ENCODE data around the gene KDM5B. TPM values are rescaled to one million over a fixed set of nuclear protein-coding genes. Genes with fewer than 3 reads are reported as not detected.

Gene KDM5B
- total RNA-seq, 4 donors from 2014 or later: 43.8 to 66.8 (median 51.9) TPM

DNA sequence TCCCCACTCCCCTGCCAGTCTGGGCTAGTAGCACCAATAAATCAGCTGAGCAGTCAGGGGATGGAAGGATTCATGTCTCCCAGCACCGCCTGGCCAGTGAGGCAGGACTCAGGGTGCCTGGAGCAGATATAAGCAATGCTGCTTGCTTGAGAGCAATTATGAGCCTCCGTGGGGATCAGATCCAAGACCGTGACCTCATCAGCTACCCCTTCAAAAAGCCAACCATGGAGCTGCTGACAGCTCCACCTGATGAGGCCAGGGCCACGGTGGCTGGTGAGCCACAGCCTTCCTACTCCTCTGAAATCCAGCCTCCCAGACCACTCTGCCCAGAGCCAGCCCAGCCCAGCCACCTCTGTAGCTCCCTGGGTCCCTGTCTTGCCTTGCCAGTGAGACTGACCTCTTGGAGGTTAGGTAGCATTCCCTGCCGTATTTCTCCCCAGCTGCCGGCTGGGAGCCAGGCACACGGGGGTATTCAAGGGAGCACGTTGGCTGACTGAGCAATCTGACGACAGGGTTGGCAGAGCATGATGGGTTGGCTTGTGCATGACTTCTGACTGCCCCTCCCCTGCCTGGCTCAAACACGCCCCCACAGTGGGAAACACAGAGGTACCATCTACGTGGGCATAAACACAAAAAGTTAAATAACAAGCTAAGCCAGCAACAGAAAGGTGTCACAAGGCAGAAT, 126.3 kb downstream of the KDM5B start:
- Histone ChIP-seq H3K36me3 (no peaks in the 10 kb centered on the region), H3K27me3 (no peaks in the 10 kb centered on the region), H3K4me3 (no peak overlapping the region), H3K4me1 (no peaks in the 10 kb centered on the region), H3K9me3 (no peaks in the 10 kb centered on the region), H3K27ac (no peak overlapping the region)
- DNase-seq: no peak
- no peak for TF ChIP-seq POLR2A (IDR thresholded peaks at IDR 0.05)
- TF ChIP-seq, protein P1, sequence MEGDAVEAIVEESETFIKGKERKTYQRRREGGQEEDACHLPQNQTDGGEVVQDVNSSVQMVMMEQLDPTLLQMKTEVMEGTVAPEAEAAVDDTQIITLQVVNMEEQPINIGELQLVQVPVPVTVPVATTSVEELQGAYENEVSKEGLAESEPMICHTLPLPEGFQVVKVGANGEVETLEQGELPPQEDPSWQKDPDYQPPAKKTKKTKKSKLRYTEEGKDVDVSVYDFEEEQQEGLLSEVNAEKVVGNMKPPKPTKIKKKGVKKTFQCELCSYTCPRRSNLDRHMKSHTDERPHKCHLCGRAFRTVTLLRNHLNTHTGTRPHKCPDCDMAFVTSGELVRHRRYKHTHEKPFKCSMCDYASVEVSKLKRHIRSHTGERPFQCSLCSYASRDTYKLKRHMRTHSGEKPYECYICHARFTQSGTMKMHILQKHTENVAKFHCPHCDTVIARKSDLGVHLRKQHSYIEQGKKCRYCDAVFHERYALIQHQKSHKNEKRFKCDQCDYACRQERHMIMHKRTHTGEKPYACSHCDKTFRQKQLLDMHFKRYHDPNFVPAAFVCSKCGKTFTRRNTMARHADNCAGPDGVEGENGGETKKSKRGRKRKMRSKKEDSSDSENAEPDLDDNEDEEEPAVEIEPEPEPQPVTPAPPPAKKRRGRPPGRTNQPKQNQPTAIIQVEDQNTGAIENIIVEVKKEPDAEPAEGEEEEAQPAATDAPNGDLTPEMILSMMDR (IDR thresholded peaks at IDR 0.05): no peak

DNA sequence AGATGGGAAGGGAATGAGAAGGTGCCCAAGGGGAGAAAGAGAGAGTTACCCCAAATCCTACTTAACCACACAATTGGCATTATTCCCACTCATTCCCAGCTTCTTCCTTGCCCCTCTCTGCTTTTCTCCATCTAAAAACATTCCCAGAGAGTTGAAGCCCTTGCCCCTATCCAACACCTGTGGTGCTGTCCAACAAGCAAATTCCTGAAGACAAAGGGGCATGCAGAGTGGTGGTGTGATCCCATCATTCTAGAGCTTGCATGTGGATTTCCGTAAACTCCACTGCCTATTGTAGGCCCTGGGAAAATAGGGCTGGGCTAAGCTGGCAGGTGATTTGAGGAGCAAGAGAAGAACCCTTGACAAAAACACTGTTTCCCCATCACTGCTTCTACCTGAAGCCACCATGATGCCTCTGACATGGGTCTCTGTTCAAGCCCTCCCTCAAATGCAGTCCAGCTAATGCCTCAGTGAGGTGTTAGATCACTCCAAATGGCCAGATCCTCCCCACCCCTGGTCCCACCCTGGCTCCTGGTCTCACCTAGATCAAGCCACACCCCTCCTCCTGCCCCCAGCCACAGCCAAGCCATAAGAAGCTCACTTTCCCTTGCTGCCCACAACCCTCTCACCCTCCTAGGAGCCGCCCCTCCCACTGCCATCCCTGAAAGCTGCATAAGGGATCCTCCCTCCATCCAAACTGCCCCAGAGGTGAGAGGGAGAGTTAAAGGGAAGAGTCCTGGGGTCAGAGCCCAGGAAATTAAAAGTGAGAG, 127.5 kb downstream of the KDM5B start:
- no peaks in the 10 kb centered on the region for H3K9me3 ChIP-seq
- no peak for DNase-seq
- H3K4me3 ChIP-seq: no peak overlapping the region
- no peaks in the 10 kb centered on the region for H3K36me3 ChIP-seq
- H3K4me1 ChIP-seq: no peaks in the 10 kb centered on the region
- H3K27ac ChIP-seq: no peak overlapping the region
- no peaks in the 10 kb centered on the region for H3K27me3 ChIP-seq
- TF ChIP-seq, protein P1 (IDR thresholded peaks at IDR 0.05): no peak
- no peak for TF ChIP-seq POLR2A (IDR thresholded peaks at IDR 0.05)

- no peak for TF ChIP-seq POLR2A (IDR thresholded peaks at IDR 0.05)
- TF ChIP-seq, protein P1 (IDR thresholded peaks at IDR 0.05): no peak
- no peak overlapping the region for H3K27ac ChIP-seq
- DNase-seq: no peak
- no peaks in the 10 kb centered on the region for H3K4me1 ChIP-seq
- H3K36me3 ChIP-seq: no peaks in the 10 kb centered on the region
- no peaks in the 10 kb centered on the region for H3K27me3 ChIP-seq
- no peaks in the 10 kb centered on the region for H3K9me3 ChIP-seq
- no peak overlapping the region for H3K4me3 ChIP-seq
Measured at GRCh38 chr1:202679406-202680177, 128.6 kb downstream of the KDM5B start.

DNA sequence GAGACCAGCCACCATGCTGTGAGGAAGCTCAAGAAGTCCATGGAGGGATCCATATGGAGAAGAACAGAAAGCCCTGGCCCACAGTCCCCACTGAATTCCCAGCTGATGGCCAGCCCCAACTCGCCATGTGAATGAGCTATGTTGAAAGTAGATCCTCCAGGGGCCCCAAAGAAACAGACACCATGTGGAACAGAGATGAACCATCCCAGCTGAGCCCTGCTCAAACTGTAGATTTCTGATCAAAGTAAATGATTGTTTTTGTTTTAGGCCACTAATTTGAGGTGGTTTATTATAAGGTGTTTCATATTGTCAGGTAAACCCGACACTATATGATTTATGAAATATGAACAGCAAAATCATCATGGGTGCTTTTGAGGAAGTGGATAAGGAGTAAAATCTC, 130.8 kb downstream of the KDM5B start:
- Histone ChIP-seq H3K27ac (no peak overlapping the region), H3K27me3 (no peaks in the 10 kb centered on the region), H3K4me1 (no peaks in the 10 kb centered on the region), H3K4me3 (no peak overlapping the region), H3K9me3 (no peaks in the 10 kb centered on the region), H3K36me3 (no peaks in the 10 kb centered on the region)
- DNase-seq: no peak
- no peak for TF ChIP-seq POLR2A (IDR thresholded peaks at IDR 0.05)
- TF ChIP-seq, protein P1 (IDR thresholded peaks at IDR 0.05): no peak

Small RNA genes within 50 kb of the gene (small RNA-seq; reads per million reads assigned to genes)
- gene AC098934.3: 0 reads per million in 2 donors

Other genes starting within 250 kb of the KDM5B start
- gene SYT2, start 98.0 kb downstream of the KDM5B start, total RNA-seq: under 1 TPM in 1 of 4 donors, not detected in 3; 0.28 TPM
- not detected for gene PCAT6, start 2.5 kb upstream of the KDM5B start, total RNA-seq
- 10 to 100 TPM in 1 of 4 donors, 1 to 10 TPM in 3; 5.8 to 13.0 (median 8.0) TPM for gene RABIF, start 80.7 kb upstream of the KDM5B start, total RNA-seq
- 10 to 100 TPM; 15.9 to 22.9 (median 18.4) TPM for gene KLHL12, start 118.8 kb upstream of the KDM5B start, total RNA-seq
- gene ADIPOR1, start 149.9 kb upstream of the KDM5B start, total RNA-seq: 10 to 100 TPM; 33.8 to 80.8 (median 66.9) TPM
- 10 to 100 TPM; 11.6 to 20.8 (median 18.1) TPM for gene CYB5R1, start 158.8 kb upstream of the KDM5B start, total RNA-seq
- gene TMEM183A, start 199.0 kb upstream of the KDM5B start, total RNA-seq: 10 to 100 TPM; 65.4 to 91.6 (median 80.4) TPM
- 1 to 10 TPM in 2 of 4 donors, under 1 TPM in 1, not detected in 1; 0.54 to 1.8 (median 1.7) TPM for gene PPFIA4, start 218.1 kb upstream of the KDM5B start, total RNA-seq